ENCODE measurements around the gene TEKT5.

Gene TEKT5

DNA sequence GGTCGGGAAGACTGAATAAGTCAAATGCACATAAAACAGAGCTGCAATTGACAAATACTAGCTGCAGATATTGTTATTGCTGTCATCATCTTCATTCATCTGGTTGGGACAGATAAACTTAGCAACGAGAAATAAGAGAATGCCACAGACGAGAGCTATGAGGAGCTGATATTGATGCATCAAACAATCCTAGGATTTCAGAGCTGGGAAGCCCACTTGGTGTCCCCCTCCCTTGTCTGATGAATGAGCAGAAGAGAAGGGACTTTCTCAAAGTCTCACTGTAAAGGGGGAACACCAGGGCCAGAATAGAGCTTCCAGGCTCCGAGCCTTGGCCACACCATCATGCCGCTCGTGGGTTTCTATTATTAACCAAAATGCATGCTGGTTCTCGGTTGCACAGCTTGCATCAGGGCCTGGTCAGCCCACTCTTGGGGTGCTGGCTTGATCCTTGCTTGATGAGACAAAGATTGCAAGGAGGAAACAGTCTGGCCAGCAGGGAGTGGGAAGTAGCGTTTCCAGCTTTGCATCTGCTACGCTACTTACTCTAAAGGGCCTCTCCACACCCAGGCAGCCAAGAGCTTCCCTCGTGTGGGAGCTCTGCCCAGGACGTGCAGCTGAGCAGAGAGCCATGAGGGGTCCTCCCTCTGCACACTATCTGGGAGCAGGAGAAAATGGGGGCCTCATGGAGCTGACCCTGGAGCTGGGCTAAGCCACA lies 85.9 kb downstream of the TEKT5 start:
- DNase-seq, result peak in 1 of 14 donors; percentile 39

DNA sequence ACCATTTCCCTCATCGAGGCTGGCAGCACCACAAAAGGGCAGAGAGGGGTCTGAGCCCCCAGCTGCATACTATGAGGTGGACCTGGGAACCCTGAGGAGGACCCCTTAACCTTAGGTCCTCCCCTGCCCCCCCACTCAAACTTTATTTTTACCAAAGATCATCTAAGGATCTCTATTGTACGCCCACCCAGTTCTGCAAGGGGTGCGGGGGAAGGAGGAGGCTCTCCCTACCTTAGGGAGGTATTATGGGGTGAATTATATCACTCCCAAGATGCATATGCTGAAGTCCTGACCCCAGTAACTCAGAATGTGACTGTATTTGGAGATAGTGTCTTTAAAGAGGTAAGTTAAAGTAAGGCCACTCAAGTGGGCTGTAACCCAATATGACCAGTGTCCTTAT lies 87.6 kb downstream of the TEKT5 start:
- no peak for DNase-seq

- no peak for DNase-seq
Observed at GRCh38 chr16:10606607-10607006, 88.1 kb downstream of the TEKT5 start.

GRCh38 chr16:10605636-10606035 lies 89.1 kb downstream of the TEKT5 start:
- DNase-seq, result no peak

DNA sequence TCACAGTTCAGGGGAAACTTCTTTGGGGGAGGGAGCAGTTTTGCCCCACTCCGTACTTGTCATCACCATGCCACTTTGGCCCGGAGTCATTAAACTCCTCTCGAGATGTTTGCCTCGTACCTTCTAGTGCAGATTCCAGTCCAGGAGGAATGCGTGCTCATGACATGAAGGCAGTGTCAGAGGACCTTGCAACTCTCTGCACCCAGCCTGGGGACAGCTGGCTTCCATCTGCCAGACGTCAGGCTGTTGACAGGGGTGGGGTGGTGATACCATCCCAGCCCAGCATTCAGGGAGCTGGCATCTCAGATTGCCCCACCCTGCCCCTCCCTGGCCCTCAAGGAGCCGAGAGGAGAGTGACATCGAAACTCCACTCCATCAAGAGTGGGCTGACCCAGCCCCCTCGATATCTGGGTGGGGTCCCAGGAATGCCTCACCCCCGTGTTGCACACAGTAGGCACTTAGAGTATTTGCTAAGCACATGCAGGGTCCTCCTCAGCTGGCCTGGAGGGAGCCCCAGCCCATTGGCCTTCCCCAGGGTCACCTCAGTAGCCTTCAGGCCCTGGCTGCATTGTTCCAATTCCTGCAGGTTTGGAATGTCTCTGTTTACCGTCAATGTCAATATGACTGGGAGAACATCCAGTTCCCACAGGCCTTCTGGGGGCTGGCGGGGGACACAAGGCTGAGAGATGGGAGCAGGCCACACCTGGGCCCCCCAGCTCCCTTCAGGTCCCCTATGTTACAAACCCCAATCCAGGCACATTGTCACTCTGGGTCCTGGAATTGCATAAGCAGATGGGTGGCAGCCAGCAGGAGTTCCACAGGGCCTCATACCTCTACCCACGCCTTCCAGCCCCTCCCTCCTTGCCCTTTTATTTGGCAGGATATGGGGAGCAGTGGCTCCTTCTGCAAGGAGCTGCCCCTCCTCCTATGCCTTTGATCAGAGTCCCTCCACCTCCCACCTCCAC lies 93.0 kb downstream of the TEKT5 start:
- DNase-seq, result no peak

GRCh38 chr16:10600782-10601443 lies 93.8 kb downstream of the TEKT5 start:
- DNase-seq, result no peak

DNA sequence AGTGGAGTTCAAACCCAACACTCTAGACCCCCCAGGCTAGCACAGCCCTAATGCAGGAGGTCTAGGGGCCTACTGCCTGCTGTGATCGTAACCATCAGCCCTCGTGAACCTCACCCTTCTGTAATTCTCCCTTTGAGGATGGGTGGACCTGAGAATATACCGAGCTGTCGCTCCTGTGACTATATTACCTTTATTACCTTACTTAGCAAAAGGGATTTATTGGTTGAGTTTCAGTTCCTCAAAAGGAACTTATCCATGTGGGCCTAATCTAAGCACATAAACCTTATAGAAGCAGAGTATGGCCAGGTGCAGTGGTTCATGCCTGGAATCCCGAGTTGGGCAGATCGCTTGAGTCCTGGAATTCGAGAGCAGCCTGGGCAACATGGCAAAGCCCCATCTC lies 95.1 kb downstream of the TEKT5 start:
- no peak for DNase-seq

- DNase-seq, result no peak
Observed at GRCh38 chr16:10598157-10598556, 96.6 kb downstream of the TEKT5 start.

DNA sequence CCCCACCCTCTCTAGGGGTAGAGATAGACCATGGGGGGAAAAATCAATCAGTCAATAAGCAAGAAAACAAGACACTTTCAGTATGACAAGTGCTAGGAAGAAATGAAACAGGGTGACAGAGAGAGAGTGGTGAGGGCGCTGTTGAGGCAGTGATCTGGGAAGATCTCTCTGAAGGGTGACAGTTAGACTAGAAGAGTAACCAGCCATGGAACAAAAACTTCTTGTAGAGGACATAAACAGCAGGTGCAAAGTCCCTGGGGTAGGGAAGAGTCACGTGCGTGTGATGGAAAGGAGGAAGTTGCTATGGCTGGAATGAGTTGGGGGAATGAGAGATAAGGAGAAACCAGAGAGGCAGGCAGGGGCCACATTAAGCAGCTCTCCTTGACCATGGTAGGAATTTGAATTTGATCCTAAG lies 97.5 kb downstream of the TEKT5 start:
- no peak for DNase-seq

- no peak for DNase-seq
Observed at GRCh38 chr16:10594312-10594950, 100.3 kb downstream of the TEKT5 start.

DNA sequence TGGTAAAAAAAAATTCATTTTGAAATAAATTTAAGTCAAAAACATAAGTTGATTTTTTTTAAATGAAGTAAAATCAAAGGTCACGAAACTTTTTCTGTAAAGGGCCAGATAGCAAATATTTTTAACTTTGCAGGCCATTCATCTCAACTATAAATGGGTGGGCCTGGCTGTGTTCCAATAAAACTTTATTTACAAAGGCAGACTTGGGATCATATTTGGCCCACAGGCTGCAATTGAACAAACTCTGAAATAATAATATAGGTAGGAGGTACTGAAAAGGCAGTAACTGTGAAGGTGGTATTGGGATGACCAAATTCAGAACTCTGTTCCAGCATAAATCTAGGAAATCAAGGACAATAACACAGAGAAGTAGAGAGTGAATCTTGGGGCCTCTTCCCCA lies 102.1 kb downstream of the TEKT5 start:
- no peak for DNase-seq

- DNase-seq, result no peak
Observed at GRCh38 chr16:10590342-10590741, 104.4 kb downstream of the TEKT5 start.

GRCh38 chr16:10589109-10589508 lies 105.6 kb downstream of the TEKT5 start:
- no peak for DNase-seq

DNA sequence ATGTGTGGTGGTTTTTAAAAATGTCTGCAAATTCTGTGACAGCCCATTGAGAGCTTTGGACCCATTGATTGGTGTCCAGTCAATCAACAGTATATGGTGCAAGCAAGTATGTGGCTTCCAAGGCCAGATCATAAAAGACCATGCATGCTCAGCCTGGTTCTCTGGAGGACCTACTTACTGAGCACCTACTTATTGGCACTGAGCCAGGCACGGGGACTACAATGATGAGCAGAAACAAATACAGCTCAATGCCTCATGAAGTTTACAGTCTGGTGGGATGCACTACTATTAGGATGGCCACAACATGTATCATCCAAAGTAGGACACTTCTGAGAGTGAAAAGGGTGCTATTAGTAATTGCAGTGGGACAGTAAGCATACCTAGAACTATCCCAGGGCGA lies 107.1 kb downstream of the TEKT5 start:
- no peak for DNase-seq

DNA sequence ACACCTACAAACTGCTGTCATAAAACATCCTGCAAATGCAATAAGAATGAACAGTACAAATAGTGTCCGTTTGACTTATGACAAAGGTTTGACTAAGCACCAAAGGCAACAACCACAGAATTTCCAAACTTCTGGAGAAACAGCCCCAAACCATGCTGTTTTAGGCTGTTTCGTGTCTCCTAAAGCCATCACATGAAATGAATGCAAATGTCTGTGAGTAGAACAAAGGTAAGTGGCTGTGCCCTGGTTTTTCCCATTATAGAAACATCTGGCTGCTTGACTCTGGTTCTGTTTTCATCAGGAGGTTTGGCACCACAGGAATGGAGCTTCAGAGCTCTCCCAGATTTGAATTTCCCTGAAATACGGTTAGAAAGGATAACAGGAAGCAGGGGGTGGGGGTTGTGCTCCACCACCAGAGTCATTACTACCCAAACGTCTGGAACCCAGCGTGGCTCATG lies 109.7 kb downstream of the TEKT5 start:
- no peak for DNase-seq

GRCh38 chr16:10583269-10583668 lies 111.5 kb downstream of the TEKT5 start:
- no peak for DNase-seq

DNA sequence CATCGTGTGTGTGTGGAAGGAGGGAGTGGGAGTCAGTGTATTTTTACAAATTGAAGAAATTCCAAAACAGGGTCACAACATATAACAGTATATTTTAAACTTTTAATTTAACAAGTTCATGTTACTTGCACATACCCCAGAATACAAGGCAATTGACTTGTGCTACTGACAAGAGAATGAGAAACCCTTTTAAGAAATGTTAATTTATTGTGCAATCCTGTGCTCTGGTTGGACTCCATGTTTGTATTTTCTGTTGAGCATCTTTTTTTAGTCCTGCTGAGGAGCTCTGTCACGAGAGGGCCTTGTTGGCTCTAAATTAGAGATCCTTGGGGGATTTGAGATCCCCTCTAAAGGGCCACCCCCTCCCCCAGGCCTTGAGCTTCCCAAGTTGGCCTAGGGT lies 113.2 kb downstream of the TEKT5 start:
- no peak for DNase-seq

- no peak for DNase-seq
Observed at GRCh38 chr16:10580883-10581247, 113.9 kb downstream of the TEKT5 start.

DNA sequence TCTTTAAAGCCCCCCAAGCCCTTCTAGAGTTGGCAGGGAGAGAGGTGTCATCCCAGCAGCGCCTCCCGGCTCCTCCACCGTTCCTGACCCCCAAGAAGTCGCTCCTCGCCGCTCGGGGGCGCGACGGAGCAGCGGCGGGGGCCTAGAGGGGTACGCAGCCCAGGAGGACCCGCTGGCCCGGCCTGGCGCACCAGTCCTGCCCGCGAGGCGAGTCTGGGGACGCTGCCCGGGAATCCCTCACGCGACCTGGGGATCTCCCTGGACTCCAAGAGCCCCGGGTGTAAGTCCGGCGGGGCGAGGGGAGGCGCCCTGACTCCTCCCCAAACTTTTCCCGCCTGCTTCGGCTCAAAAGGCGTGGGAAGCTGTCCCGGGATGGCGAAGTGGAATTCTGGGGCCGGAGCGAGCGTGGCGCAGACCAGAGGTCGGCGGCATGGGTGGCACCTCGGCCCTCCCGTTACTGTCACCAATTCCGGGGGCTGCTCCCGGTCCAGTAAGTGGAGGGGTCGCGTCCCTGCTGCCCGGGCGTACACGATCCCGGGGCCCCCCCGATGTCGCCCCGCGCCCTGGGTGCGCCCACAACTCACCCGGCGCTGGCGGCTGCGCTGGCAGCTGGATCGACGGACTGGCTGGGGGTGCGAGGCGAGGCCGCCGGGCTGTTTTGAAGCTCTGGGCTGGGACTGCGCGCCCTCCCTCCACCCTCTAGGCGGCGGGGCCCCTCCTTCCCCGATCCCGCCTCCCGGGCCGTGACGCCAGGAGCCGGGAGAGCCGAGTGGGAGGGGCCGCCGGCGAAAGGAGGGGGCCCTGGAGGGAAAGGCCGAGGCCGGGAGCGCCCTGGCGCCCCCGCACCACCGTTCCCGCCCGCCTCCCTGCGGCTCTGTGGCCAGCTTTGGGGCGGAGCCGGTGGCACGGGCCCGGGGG lies 114.5 kb downstream of the TEKT5 start, which contains the start of gene EMP2:
EMP2 (minus strand) TSS at position 634 of the 918 bp plus-strand sequence. CDS start 32,981 bp downstream, outside the sequence.
- peak in 6 of 14 donors; percentile 3 to 42 (median 18) for DNase-seq

DNA sequence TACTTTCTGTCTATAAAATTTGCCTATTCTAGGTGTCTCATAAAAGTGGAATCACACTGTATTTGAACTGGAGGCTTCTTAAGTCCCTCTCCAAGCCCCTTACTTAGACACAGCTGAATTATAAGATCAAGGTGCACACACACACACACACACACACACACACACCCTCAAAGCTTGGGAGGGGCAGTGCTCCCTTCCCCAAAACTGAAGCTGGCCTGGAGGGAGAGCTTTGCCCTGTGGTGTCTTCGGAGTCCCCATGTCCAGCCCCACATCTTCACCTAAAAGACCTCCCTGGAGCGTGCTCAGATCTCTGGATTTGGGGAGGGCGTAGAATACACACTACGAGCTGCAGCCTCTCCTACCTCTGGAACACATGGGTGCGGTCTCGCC lies 115.2 kb downstream of the TEKT5 start:
- DNase-seq, result no peak
